ENCODE data around the gene USP21. TPM values are rescaled to one million over a fixed set of nuclear protein-coding genes. Genes with fewer than 3 reads are reported as not detected.
"Not testable (repeated sequence)": the region's sequence is repeated elsewhere in the genome, so short reads cannot be mapped to it uniquely, and the experiment has no call there.

Gene USP21
- total RNA-seq, 6 donors from 2014 or later = 14.1 to 48.2 (median 21.8) TPM

DNA sequence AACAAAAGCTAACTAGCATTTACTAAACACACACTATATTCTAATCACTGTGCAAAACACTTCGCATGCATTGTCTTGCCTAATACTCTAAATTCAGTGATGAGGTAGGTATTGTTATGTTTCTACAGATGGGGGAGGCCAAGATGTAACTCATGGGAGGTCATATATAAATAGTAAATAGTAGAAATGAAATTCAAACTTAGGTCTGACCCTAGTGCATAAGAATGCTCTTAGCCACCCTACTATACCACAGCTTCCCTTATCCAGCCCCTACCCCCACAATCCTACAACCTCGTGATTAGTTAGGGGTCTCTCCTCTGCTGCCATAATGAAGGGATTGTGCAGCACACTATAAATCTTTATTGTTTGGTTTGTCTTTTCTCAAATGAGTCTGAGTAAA lies 44.7 kb upstream of the USP21 start:
- Histone ChIP-seq H3K9me3 (no peaks in the 10 kb centered on the region), H3K4me3 (no peak overlapping the region), H3K4me1 (peaks cover 37 to 66% (median 37%) of the 10 kb centered on the region in 4 donors), H3K27ac (no peak overlapping the region), H3K36me3 (peaks cover 0 to 7% (median 3%) of the 10 kb centered on the region in 4 donors), H3K27me3 (no peaks in the 10 kb centered on the region)
- no peak for ATAC-seq (ENCODE audit: low FRiP score in 2 of 2)
- TF ChIP-seq EP300 (IDR thresholded peaks at IDR 0.05) (no peak), POLR2A (IDR thresholded peaks at IDR 0.05) (no peak), CTCF (IDR thresholded peaks at IDR 0.05) (no peak), POLR2AphosphoS5 (IDR thresholded peaks at IDR 0.05) (no peak)
- no peak for DNase-seq
- 67 to 82% methylated on average over 2 of the region's 2 CpGs for WGBS, 2 donors

- no peak for ATAC-seq (ENCODE audit: low FRiP score in 2 of 2)
- no peaks in the 10 kb centered on the region for H3K9me3 ChIP-seq
- no peak overlapping the region for H3K4me3 ChIP-seq
- 84 to 87% methylated on average over 12 of the region's 12 CpGs for WGBS, 2 donors
- H3K36me3 ChIP-seq = peaks cover 0 to 7% (median 5%) of the 10 kb centered on the region in 4 donors
- TF ChIP-seq POLR2A (IDR thresholded peaks at IDR 0.05) = no peak
- no peak for TF ChIP-seq EP300 (IDR thresholded peaks at IDR 0.05)
- TF ChIP-seq POLR2AphosphoS5 (IDR thresholded peaks at IDR 0.05) = no peak
- TF ChIP-seq CTCF (IDR thresholded peaks at IDR 0.05) = no peak
- no peak overlapping the region for H3K27ac ChIP-seq
- no peaks in the 10 kb centered on the region for H3K27me3 ChIP-seq
- no peak for DNase-seq
- peaks cover 39 to 73% (median 42%) of the 10 kb centered on the region in 4 donors for H3K4me1 ChIP-seq
These were observed 44.1 kb upstream of the USP21 start for GRCh38 chr1:161115132-161115711.

DNA sequence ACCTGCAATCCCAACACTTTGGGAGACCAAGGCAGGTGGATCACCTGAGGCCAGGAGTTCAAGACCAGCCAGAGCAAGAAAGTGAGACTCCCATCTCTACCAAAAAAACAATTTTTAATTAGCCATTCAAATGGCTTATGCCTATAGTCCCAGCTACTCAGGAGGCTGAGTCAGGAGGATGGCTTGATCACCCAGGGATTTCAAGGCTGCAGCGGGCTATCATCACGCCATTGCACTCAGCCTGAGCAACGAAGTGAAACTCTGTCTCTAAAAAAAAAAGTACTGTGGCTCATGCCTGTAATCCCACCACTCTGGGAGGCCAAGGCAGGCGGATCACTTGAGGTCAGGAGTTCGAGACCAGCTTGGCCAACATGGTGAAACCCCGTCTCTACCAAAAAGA lies 43.3 kb upstream of the USP21 start:
- not testable (repeated sequence) for H3K27me3 ChIP-seq; H3K4me3 ChIP-seq; DNase-seq; H3K27ac ChIP-seq; H3K9me3 ChIP-seq; ATAC-seq (ENCODE audit: low FRiP score in 2 of 2)
- Histone ChIP-seq H3K36me3 (peaks cover 4 to 15% (median 12%) of the 10 kb centered on the region in 4 donors), H3K4me1 (peaks cover 39 to 80% (median 45%) of the 10 kb centered on the region in 4 donors)
- 86 to 91% methylated on average over 6 of the region's 6 CpGs for WGBS, 2 donors

DNA sequence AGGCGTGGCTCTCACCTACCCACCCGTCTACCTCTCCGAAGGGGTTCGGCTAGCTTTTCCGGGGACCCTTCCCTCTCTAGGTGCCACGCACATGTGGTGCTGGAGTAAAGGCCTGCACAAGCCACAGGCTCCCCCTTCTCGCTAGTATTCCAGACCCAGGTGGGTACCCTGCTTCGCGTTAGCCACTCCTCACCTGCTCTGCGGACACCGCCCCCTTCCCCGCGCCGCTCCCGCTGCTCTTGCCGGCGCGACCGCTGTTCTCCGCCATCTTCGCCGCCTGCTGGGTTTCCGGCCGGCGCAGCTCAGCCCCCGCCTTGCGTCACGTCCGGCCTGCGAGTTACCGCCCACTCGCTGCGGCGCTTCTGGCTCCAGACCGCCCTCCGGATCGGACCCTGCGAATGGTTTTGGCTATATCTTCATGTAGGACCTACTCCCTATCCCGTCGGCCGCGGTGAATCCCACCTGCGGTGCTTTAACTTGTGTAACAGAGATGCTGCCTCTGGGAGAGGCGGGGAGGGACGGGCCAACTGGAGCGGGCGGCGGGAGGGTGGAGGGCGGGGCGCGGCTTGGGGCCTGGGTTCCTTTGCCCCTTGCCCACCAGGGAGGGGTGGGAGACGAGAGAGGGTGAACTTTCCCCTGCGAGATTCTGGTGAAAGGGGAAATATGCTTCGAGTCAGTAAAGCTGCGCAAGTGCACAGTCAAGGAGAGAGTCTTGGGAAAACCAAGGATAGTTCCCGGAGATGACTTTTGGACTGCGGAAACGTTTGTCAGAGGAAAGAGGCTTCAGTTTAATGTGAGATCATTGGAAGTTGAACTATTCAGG lies 41.3 kb upstream of the USP21 start, which contains the start of the genes NIT1 and PFDN2:
Gene NIT1 (plus strand): TSS at position 347 of the 823 bp plus-strand sequence. CDS start 72 bp downstream, at position 419.
Gene PFDN2 (minus strand): TSS at position 279 of the 823 bp plus-strand sequence. CDS start 11 bp downstream, at position 268.
- ATAC-seq (ENCODE audit: low FRiP score in 2 of 2) (peak; percentile 93 to 97), DNase-seq (peak; percentile 90 to 97)
- Histone ChIP-seq H3K4me3 (peak within 1 kb of the TSS; percentile 70 to 98 (median 93)), H3K36me3 (peaks cover 10 to 35% (median 32%) of the 10 kb centered on the region in 4 donors), H3K27ac (peak within 1 kb of the TSS; percentile 89 to 97 (median 94)), H3K4me1 (peaks cover 39 to 80% (median 47%) of the 10 kb centered on the region in 4 donors), H3K27me3 (no peaks in the 10 kb centered on the region), H3K9me3 (no peaks in the 10 kb centered on the region)
- TF ChIP-seq POLR2AphosphoS5 (IDR thresholded peaks at IDR 0.05) (peak; percentile 97 to 99), CTCF (IDR thresholded peaks at IDR 0.05) (peak in 2 of 6 experiments; percentile 21 to 23), EP300 (IDR thresholded peaks at IDR 0.05) (peak in 1 of 4 donors; percentile 33), POLR2A (IDR thresholded peaks at IDR 0.05) (peak; percentile 53 to 93 (median 84))
- WGBS, 2 donors = 0 to 1% methylated on average over 28 to 55 of the region's 58 CpGs
